H1 (cell line): Measurements from ENCODE around the gene DDX51.

ENCODE experiments used
- POLR2A ChIP-seq, 2 experiments: IDR thresholded peaks; 1 replicate in 1 of 2; 2 replicates in 1 of 2; pipeline ENCODE4 v1.6.1; 2011; ENCODE audit warnings: low read depth in 2 of 2, low read length in 2 of 2, mild to moderate bottlenecking in 2 of 2; ENCODE audit errors: control extremely low read depth in 1 of 2
- TAF7 ChIP-seq: optimal IDR thresholded peaks from 2 replicates; pipeline ENCODE3; 2011; ENCODE audit warnings: low read depth, mild to moderate bottlenecking, inconsistent platforms, low read length, moderate library complexity, borderline replicate concordance
- TF ChIP-seq, protein P1 (sequence below), 3 experiments: IDR thresholded peaks; 1 replicate in 2 of 3; 2 replicates in 1 of 3; pipeline versions ENCODE4 v1.5.1 to v1.6.1; 2011; ENCODE audit warnings: low read length in 3 of 3, mild to moderate bottlenecking in 3 of 3, inconsistent platforms in 2 of 3, low read depth in 1 of 3, moderate library complexity in 1 of 3; ENCODE audit not compliant: insufficient read depth in 1 of 3; ENCODE audit errors: control extremely low read depth in 1 of 3

DNA sequence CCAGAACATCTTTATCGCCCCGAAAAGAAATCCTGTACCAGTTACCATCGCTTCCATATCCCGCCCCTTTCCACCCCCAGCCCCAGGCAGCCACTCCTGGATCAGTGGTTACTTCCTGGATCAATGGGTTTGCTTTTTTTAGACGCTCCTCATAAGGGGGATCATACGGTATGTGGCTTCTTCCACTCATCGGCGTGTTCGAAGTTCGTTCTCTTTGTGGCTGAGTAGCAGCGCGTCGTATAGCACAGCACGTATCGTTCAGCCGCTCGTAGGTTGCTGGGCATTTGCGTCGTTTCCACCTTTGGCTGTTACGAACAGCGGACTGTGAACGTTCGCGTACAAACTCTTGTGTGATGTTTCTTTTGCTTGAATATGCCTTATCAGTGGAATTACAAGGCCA lies 2.0 kb upstream of the DDX51 start:
- no peak for TF ChIP-seq TAF7
- no peak for TF ChIP-seq POLR2A (IDR thresholded peaks at IDR 0.05; ENCODE audit: control extremely low read depth in 1 of 2, low read depth in 2 of 2, low read length in 2 of 2)
- TF ChIP-seq, protein P1, sequence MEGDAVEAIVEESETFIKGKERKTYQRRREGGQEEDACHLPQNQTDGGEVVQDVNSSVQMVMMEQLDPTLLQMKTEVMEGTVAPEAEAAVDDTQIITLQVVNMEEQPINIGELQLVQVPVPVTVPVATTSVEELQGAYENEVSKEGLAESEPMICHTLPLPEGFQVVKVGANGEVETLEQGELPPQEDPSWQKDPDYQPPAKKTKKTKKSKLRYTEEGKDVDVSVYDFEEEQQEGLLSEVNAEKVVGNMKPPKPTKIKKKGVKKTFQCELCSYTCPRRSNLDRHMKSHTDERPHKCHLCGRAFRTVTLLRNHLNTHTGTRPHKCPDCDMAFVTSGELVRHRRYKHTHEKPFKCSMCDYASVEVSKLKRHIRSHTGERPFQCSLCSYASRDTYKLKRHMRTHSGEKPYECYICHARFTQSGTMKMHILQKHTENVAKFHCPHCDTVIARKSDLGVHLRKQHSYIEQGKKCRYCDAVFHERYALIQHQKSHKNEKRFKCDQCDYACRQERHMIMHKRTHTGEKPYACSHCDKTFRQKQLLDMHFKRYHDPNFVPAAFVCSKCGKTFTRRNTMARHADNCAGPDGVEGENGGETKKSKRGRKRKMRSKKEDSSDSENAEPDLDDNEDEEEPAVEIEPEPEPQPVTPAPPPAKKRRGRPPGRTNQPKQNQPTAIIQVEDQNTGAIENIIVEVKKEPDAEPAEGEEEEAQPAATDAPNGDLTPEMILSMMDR (IDR thresholded peaks at IDR 0.05; ENCODE audit: control extremely low read depth in 1 of 3, insufficient read depth in 1 of 3, low read depth in 1 of 3, low read length in 3 of 3): no peak
